Stimulated activated CD8-positive, alpha-beta memory T cell treated with anti-CD3 and anti-CD28 coated beads, Interleukin-7, amount 100 ng/mL, for 4 hours (primary cell): ENCODE measurements around the gene PIAS1.

Source experiments
- DNase-seq, 2 donors: peaks; one replicate each; pipeline ENCODE4 v3.0.0-alpha.2; 2020; ENCODE audit warnings: low read depth in 2 of 2

PIAS1 gene

GRCh38 chr15:68062946-68063465 is 8.9 kb downstream of the PIAS1 start:
- DNase-seq, result no peak

- DNase-seq, result no peak
Measured at GRCh38 chr15:68063606-68064005, 9.5 kb downstream of the PIAS1 start.

GRCh38 chr15:68073576-68074288 is 19.6 kb downstream of the PIAS1 start:
- DNase-seq, result no peak

DNA sequence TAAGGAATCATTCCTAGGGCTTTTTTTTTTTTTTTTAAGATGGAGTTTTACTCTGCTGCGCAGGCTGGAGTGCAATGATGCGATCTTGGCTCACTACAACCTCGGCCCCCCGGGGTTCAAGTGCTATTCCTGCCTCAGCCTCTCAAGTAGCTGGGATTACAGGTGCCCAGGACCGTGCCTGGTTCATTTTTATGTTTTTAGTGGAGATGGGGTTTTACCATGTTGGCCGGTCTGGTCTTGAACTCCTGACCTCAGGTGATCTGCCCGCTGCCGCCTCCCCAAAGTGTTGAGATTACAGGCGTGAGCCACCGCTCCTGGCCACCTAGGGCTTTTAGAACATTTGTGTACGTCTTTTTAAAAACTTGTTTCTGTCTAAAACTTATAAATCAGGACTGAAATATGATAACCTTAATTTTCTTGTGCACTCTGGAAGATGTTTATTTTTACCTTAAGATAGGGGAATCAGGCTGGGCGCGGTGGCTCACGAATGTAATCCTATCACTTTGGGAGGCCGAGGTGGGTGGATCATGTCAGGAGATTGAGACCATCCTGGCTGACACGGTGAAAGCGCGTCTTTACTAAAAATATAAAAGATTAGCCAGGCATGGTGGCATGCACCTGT is 21.8 kb downstream of the PIAS1 start:
- DNase-seq, result no peak

GRCh38 chr15:68078365-68078764 is 24.2 kb downstream of the PIAS1 start:
- no peak for DNase-seq

- no peak for DNase-seq
Measured at GRCh38 chr15:68080334-68080733, 26.2 kb downstream of the PIAS1 start.

DNA sequence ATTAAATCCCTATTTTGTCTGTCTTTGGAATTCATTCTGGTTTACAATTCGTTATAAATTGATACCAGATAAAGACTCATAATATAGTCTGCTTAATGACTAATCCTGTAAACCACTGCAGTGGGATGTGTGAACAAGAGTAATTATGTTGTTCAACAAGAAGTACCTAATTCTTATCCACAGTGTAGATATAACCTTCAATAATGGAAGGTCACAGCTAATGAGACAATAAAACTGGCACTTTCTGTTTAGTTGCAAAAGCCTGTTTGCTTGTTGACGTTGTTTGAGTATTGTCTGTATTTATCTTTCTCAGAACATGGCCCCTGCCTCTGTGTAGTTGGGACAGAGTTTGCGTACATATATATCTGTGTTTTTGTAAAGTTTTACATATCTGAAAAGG is 26.7 kb downstream of the PIAS1 start:
- no peak for DNase-seq

DNA sequence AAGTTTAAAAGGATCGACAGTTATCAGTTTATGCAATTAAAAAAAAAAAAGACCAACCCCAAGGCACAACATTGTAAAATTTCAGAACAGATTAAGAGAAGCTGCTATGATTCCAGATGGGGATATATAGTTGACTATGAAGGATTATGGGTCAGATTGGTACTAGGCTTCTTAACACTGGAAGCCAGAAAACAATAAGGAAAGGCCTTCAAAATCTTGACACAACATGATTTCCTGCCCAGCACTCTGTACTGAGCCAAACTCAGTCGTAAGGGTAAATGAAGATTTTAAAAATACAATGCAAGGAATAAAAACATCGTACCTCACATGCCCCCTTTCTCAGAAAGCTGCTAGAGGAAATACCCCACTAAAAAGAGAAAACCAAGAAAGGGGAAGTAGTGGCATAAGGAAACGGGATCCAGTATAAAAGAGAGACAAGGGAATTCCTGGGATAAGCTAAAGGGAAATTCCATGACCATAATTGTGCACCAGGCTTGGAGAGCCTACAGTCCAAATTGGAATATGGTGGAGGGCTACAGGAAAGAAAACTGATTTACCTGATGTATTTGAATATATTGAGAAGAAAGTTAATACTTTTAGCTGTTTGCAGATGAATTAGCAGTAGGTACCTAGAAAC is 27.9 kb downstream of the PIAS1 start:
- DNase-seq, result no peak

DNA sequence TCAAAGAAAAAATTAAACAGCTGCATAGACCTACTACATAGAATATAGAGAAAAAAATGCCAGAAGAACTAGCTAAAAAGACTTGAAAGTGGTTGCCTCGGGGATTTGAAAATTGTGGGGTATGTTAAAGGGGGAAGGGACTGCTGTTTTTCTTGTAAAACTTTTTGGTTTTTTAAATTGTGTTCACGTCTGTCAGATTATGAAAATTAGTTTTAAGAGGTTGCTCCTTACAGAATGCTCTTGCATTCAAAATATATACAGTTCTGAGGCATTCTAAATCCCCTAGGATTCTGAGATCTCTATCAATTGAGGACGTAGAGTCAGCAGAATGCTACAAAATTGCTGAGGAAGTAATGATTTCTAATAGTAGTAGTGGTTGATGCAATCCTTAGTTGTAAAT is 28.6 kb downstream of the PIAS1 start:
- no peak for DNase-seq

GRCh38 chr15:68083463-68083862 is 29.3 kb downstream of the PIAS1 start:
- DNase-seq, result no peak

- DNase-seq, result no peak
Measured at GRCh38 chr15:68085052-68085451, 30.9 kb downstream of the PIAS1 start.

DNA sequence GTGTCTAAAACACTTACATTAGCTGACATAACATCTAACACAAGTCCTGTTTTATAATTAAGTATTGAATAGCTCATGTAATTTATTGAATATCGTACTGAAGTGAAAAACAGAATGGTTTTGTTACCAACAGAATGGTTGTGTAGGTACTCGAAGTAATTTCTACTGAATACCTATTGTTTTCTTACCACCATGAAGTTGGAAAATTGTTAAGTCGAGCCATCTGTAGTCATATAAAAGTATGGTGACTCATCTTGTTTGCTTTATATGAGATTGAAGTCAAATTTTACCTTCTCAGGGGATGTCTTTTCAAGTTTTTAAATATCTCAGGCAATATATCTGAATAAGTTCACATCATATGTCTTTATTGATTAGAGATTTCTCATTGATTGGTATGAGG is 37.6 kb downstream of the PIAS1 start:
- DNase-seq, result no peak

DNA sequence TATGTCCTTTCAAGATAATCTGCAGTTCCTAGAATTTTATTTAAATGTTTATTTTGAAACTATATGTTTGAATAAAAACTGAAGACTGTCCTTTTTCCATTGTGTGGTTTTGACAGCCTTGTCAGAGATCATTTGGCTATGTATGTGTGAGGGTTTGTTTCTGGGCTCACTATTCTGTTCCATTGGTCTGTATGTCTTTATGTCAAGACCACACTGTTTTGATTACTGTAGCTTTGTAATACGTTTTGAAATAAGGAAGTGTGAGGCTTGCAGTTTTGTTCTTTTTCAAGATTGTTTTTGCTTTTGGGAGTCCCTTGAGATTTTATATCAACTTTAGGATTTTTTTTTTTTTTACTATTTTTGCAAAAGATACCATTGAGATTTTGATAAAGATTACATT is 42.0 kb downstream of the PIAS1 start:
- no peak for DNase-seq

GRCh38 chr15:68097029-68097428 is 42.9 kb downstream of the PIAS1 start:
- DNase-seq, result no peak

DNA sequence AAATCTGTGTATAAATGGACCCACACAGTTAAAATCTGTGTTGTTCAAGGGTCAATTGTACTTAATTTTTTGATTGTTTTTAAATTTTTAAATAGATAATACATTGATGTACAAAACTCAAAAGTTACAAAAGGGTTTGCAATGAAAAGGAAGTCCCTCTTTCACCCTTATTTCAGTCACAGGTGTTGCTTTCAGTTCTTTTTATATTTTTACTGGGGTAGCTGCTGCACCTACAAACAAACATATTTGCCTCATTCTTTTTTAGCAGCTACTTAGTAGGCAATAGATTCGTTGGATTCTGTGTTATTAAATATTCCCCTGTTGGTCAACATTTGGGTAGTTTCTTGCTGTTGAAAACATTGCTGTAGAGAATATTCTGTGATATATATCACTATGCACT is 44.4 kb downstream of the PIAS1 start:
- DNase-seq, result no peak

- no peak for DNase-seq
Measured at GRCh38 chr15:68100194-68100593, 46.1 kb downstream of the PIAS1 start.

DNA sequence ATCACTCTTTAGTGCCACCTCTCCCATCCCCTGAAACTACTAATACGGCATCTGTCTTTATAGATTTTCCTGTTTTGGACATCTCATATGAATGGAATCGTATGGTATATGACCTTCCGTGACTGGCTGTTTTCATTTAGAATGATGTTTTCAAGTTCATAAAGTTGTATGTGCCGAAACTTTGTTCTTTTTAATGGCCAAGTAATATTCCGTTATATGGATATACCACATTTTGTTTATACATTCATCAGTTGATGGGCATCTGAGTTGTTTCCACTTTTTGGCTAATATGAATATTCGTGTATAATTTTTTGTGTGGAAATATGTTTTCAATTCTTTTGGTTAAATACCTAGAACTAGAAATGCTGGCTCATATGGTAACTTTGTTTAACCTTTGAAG is 49.5 kb downstream of the PIAS1 start:
- DNase-seq, result no peak

DNA sequence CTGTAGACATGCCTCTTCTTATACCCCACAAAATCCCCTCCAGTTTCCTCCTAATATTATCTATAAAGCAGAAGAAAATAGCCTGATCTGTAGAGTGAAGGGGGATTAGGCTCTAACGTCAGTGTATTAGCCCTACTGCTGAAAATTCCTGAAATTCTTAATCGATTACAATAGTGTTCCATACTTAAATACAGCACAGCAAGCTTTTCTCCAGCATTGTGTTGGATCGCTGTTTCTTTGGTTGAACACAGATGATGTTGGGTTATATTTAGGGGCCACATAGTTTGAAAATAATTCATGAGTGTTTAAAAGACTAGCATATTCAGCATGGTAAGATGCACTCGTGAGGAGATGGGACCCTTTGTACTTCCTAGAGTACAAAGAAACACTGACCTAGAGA is 52.5 kb downstream of the PIAS1 start:
- DNase-seq, result no peak

DNA sequence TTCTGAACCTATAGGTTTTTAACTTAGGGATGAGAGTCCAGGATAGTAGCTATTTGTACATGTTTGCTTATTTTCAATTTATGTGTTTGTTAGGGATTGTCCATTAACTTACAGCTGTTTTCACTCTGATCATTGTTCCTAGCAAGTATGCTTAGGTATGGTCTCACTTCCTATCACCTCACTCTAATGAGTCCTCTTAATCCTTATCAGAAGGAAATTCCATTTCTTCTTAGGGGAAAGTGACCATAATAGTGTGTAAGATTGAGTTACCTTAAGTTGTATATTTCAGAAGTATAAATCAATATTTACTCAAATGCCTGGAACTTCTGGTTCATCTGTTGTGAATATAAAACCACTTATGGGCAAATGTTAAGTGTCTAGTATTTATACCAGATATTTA is 53.0 kb downstream of the PIAS1 start:
- no peak for DNase-seq

DNA sequence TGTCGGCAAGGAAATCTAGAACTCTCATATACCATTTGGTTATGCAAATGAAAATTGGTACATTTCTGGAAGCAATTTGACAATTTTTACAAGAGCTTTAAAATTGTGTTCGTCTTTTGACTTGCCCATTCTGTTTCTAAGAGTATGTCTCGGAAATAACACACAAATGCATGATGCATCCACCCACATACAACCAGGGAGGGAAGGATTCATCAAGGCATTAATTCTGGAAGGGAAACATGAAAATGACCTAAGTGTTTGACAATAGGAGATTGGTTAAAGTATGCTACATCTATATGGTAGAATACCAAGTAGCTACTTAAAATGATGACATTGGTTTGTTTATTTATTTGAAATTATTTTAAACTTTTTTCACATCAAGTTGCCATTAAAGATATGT is 58.6 kb downstream of the PIAS1 start:
- no peak for DNase-seq

GRCh38 chr15:68113273-68113672 is 59.2 kb downstream of the PIAS1 start:
- DNase-seq, result no peak

DNA sequence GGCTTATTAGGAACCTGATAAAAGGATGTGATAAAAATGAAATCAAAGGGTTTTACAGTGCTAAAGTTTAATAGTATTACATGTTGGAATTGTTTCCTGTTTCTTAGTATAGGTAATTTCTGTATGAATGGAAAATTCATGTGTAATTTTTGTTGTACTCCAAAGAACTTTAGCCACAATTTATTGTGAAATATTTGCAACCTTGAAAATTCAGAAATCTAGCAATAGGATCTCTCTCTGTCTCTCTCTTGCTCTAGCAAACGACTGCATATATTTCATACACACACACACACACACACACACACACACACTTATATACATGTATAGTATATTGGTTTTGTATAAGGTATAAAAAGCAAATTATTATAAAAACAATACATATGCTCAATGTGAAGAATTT is 59.6 kb downstream of the PIAS1 start:
- DNase-seq, result no peak

GRCh38 chr15:68114356-68114755 is 60.2 kb downstream of the PIAS1 start:
- DNase-seq, result no peak
